ENCODE results near the gene RIMS4. TPM values are rescaled to one million over a fixed set of nuclear protein-coding genes. Genes with fewer than 3 reads are reported as not detected.

Gene RIMS4
- total RNA-seq, 1 donor from 2014 or later: 7.5 TPM

DNA sequence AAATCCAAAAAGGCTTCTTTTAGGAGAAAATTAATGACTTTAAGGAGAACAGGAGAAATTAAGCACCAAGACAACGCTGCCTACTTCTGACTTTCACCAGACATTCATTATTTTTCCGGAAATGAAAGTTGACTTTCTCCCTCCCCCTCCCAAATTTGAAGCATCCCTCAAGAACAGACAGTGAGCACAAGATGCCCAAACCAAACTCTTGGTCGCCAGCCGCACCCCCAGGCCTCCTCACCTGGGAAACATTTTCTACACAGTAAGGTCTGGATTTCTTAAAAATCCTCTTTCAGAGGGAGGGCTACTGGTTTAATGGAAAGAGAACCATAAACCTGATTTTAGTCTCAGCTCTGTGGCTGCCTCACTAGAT, 2.7 kb downstream of the RIMS4 start:
- Mint-ChIP-seq H3K4me3 (no peak overlapping the region), H3K36me3 (no peaks in the 10 kb centered on the region), H3K27me3 (peaks cover 72% of the 10 kb centered on the region), H3K9me3 (no peaks in the 10 kb centered on the region), H3K4me1 (ENCODE audit: unreplicated experiment) (peaks cover 17% of the 10 kb centered on the region), H3K27ac (no peak overlapping the region)
- no peak for DNase-seq (ENCODE audit: extremely low spot score, unreplicated experiment)
- TF ChIP-seq CTCF (conservative IDR thresholded peaks at IDR 0.05): no peak

DNA sequence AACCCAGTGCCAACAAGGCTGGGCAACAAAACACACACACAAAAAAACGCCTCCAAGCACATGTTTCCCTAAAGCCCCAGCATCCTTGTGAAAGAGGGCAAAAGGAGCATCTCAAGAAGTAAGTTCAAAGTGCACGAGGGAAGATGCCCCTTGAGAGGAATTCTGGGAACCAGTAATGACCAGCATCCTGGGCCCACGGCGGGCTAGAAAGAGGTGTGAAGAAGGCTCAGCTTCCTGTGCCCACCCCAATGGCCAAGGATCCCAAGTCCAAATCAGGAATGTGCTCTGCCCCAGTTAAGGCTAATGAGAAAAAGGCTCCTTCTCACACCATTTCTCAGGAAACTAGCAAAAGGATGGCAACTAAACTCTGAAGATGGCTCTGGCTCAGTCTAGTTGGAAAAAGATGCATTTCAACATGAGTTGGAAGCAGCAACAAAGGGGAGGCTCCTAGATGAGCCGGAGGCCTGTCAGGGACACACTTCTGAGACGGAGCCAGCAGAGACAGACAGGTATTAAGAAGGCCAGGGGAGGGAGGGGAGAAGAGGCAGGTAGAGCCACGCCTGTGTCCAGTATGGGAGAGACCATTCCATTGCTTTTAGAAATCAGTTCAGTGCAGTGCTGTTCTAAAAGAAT, 3.2 kb downstream of the RIMS4 start:
- TF ChIP-seq CTCF (conservative IDR thresholded peaks at IDR 0.05): no peak
- no peaks in the 10 kb centered on the region for H3K9me3 Mint-ChIP-seq
- peak overlapping the region; percentile 48 for H3K4me3 Mint-ChIP-seq
- H3K27ac Mint-ChIP-seq: no peak overlapping the region
- H3K36me3 Mint-ChIP-seq: no peaks in the 10 kb centered on the region
- no peak for DNase-seq (ENCODE audit: extremely low spot score, unreplicated experiment)
- H3K27me3 Mint-ChIP-seq: peaks cover 67% of the 10 kb centered on the region
- H3K4me1 Mint-ChIP-seq (ENCODE audit: unreplicated experiment): peaks cover 17% of the 10 kb centered on the region

DNA sequence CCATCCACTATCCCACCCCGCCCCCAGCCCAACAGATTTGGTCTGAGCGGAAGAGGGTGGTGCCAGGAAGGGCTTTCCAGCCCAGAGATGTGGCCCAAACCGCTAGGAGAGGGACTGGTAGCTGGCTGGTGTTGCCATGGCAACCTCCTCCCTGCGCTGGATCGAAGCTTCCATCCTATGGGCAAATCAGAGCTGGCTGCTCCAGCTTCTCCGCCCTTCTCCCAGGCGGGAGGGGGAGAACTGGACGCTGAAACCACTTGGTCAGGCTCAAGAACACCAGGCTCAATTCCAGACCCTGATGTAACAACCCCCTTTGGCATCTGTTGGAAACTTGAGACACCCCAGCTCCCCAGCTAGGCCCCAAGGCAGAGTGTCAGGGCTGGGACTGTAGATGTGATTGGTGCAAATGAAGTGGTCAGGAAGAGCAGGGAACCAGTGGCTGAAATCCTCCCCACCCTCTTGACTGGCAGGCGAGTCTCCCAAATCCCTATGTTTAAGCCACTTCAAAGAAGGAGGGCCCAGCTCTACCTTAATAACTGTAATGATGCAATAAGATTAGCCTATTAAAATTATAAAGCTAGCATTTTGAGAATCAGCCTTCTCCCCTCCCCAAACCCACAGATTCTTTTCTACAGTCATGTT, 4.2 kb downstream of the RIMS4 start:
- peak; percentile 75 for DNase-seq (ENCODE audit: extremely low spot score, unreplicated experiment)
- TF ChIP-seq CTCF (conservative IDR thresholded peaks at IDR 0.05): no peak
- Mint-ChIP-seq H3K4me1 (ENCODE audit: unreplicated experiment) (peaks cover 17% of the 10 kb centered on the region), H3K27me3 (peaks cover 57% of the 10 kb centered on the region), H3K4me3 (no peak overlapping the region), H3K9me3 (no peaks in the 10 kb centered on the region), H3K27ac (no peak overlapping the region), H3K36me3 (no peaks in the 10 kb centered on the region)

DNA sequence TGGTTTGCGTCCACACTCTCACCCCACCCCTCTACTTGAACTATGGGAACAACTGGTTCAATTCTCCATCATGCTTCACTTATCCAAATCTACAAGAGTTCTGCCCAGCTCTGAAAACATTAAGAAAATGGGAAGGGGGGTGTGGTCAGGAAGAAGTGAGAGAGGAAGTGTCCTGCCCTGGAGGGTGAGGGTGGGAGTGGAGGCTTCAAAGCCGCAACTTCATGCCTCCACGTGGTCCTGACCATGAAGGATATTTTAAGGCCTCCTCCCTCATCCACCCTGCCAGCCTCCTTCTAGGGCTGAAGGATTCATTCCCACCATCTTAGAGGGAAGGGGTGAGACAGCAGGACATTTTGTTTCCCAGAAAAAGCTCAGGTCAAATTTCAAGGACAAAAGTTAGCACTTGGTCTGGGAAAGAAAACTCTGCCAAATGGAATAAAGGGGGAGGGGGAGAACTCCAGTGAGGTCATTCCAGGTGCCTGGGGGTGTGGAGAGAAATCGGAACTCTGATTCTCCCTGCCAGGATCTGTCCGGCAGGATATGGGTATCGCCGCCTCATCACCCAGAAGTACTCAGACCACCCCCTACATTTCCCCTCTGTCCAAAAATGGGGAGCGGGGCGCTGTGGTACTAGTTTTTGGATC, 4.9 kb downstream of the RIMS4 start:
- no peak for TF ChIP-seq CTCF (conservative IDR thresholded peaks at IDR 0.05)
- no peak overlapping the region for H3K27ac Mint-ChIP-seq
- peaks cover 17% of the 10 kb centered on the region for H3K4me1 Mint-ChIP-seq (ENCODE audit: unreplicated experiment)
- no peaks in the 10 kb centered on the region for H3K9me3 Mint-ChIP-seq
- H3K27me3 Mint-ChIP-seq: peaks cover 51% of the 10 kb centered on the region
- no peaks in the 10 kb centered on the region for H3K36me3 Mint-ChIP-seq
- H3K4me3 Mint-ChIP-seq: no peak overlapping the region
- no peak for DNase-seq (ENCODE audit: extremely low spot score, unreplicated experiment)

DNA sequence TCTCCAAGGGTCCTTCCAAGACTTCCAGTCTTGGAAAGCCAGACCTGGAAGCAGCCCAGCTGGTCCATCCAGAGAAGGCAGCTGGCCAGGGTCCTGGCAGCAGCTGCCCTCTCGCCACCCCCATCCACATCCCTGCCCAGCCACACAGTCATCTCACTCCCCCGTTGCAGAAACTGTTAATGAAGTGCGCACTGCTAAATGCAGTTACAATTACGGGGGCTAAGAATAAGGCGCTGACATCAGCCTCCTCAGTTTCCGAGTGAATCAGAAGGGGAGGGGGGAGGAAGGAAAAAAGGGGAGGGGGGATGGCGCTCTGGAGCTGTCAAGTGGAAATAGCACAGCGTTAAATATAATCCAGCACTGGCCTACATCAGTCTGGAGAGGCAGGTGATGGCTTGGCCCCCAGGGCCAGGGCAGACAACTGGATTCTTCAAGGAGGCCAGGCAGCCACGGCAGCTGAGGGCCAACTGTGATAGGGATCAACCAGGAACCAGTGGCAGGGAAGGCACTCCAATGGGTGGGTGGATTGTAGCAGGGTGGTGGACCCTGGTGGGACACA, 6.9 kb downstream of the RIMS4 start:
- no peaks in the 10 kb centered on the region for H3K9me3 Mint-ChIP-seq
- H3K4me1 Mint-ChIP-seq (ENCODE audit: unreplicated experiment): peaks cover 17% of the 10 kb centered on the region
- H3K27ac Mint-ChIP-seq: no peak overlapping the region
- H3K36me3 Mint-ChIP-seq: no peaks in the 10 kb centered on the region
- no peak for TF ChIP-seq CTCF (conservative IDR thresholded peaks at IDR 0.05)
- peaks cover 38% of the 10 kb centered on the region for H3K27me3 Mint-ChIP-seq
- no peak for DNase-seq (ENCODE audit: extremely low spot score, unreplicated experiment)
- no peak overlapping the region for H3K4me3 Mint-ChIP-seq

All from type B pancreatic cell (in vitro differentiated cells).